Stimulated activated naive CD4-positive, alpha-beta T cell treated with Interleukin-2 at 50 U/mL for 16 hours (primary cell): ENCODE results near the gene XRCC1.
"Not testable (repeated sequence)": the region's sequence is repeated elsewhere in the genome, so short reads cannot be mapped to it uniquely, and the experiment has no call there.

Experiments used
- DNase-seq: peaks from one replicate; lab custom pipeline; 2025; lab: John Stamatoyannopoulos, UW

The XRCC1 gene

DNA sequence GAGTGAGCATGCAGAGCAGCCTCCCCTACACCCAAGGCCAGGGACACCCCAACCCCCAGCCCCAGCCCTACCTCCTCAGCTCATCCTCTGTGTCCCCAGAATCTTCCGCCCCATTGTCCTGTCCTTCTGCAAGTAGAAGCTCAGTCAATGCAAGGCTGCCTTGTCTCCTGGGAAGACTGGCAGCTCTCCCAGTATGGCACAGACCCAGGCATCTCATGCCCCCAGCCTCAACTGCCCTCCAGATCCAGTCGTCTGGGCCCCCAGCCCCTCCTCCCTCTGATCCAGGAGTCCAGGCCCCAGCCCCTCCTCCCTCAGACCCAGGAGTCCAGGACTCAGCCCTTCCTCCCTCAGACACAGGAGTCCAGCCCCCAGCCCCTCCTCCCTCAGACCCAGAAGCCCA lies 29.3 kb downstream of the XRCC1 start:
- no peak for DNase-seq

GRCh38 chr19:43545276-43545675 lies 30.1 kb downstream of the XRCC1 start:
- DNase-seq: no peak

DNA sequence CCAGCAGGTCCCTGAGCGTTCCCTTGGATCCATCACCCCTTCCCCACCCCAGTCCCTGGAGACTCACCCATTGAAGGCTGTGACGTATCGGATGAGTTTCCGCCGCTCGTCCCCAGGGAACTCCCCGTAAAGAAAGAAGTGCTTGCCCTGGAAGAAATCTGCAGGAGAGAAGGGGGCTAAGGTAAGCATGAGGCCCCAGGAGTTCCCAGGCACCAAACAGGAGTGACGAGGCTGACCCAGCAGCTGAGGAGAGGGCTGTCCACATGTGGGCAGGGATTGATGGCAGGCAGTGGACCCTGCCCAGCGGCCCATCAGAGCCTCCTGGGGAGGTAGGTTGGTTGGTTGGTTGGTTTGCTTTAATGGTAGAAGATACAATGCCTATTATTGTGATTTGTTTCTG lies 31.2 kb downstream of the XRCC1 start:
- no peak for DNase-seq

DNA sequence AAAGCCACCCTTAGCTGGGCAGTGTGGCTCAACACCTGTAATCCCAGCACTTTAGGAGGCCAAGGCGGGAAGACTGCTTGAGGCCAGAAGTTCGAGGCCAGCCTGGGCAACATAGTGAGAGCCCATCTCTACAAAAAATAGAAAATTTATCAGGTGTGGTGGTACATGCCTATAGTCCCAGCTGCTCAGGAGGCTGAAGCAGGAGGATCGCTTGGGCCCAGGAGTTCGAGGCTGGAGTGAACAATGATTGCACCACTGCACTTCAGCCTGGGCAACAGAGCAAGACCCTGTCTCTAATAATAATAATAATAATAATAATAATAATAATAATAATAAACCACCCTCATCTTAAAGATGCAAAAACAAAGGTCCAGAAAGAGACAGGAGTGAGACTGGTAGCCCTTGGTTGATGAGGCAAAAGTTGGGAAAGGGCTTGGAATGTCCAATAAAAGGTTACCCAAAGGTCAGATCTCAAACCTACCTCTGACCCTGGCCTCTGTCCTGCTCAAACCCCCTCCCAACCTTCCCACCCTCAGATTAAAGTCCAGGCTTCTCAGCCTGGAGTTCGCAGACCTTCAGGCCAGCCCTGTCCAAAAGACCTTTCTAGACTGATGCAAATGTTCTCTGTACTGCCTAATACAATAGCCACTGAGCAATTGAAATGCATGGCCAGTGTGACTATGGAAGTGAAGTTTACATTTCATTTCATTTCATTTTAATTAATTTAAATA lies 33.2 kb downstream of the XRCC1 start:
- DNase-seq: no peak

DNA sequence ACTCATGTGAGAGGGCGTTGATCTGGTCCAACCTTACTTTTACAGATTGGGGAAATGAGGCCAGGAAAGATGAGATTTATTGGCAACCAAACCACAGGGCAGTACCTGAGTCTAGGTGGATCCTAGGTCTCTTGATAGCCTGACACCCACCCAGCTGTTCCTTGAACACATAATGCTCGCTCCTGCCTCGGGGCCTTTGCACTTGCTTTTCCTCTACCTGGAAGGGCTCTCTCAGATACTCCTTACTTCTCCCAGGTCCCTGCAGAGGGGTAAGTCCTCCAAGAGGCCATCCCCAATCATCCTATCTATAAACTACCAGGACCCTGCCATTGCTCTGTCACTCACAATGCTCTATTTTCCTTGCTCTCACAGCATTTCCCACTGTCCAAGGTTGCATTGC lies 34.9 kb downstream of the XRCC1 start:
- no peak for DNase-seq

DNA sequence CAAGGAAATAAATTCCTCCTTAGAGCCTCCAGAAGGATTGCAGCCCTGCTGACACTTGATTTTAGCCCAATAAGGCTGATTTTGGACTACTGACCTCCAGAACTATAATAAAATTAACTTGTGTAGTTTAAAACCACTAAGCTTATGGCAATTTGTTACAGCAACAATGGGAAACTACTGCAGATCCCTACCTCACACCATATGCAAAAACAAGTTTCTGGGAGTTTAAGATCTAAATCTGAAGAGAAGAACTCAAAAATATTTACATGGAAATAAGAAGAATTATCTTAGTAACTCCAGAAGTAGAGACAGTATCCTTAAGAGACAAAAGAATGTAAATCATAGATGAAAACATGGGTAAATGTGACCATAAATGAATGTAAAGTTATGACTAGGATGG lies 36.4 kb downstream of the XRCC1 start:
- DNase-seq: no peak

- peak; percentile 4 for DNase-seq
Observed at GRCh38 chr19:43534816-43535761, 40.2 kb downstream of the XRCC1 start.

- no peak for DNase-seq
Observed at GRCh38 chr19:43534305-43534815, 41.0 kb downstream of the XRCC1 start.

DNA sequence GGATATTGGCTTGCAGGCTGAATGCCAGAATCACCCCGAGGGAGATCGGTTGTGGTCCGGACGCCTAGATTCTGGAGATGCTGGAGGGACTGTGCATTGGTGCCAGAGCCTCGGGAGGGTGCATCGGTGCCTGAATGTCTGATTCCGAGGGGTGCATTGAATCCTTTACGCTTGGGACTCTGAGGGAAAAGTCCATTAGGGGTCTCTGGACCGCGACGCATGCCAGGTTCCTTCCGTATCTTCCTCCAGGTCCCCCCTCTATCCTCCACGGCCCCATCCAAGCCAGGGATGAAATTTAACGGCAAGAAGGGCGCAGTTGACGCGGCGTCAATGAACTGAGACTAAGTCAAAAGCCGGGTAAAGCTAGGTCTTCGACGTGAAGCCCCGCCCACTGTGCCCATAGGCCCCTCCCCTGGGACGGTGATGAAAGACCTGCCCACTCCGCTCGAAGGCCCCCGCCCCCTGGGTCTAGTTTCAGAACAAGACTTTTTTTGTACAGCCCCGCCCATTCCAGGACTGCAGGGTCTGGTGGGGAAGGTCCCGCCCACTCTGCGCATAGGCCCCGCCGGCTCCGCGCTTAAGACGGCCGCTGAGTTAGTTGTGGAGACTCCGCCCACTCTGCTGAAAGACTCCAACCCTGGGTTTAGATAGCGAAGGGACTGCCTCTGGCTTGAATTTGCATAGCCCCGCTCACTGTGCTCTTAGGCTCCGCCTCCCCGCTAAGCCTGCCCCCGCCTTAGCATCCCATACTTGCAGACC lies 41.6 kb downstream of the XRCC1 start:
- DNase-seq: peak; percentile 92

DNA sequence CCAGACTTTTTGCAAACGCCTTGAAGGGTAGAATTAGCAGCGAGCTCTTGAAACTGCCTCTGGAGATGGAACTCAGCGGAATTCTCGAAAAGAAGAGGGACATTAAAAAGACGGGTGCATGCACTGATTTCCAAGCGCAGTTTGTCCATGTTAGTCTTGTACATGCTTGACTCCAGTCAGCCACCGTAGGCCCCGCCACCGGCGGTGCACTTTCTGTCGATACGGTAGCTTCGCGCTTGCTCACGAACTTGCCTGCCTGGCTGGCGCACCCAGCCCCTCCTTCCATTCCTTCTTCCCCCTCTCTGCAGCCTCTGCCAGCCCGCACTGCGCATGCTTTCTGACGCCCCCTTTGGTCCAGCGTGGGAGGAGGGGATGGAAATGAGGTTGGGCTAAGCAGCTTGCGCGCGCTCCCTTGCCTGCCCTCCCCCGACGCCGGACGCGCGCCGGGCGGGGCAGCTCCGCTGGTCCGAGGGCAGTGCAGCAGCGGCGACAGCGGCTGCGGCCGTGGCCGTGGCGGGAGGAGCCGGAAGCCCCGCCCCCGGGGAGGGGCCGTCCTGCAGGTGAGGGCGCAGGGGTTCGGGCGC lies 42.3 kb downstream of the XRCC1 start, which contains the start of gene ZNF575:
Gene ZNF575 (plus strand): TSS at position 227 of the 584 bp plus-strand sequence. CDS start 1,235 bp downstream, outside the sequence.
- peak; percentile 87 for DNase-seq

GRCh38 chr19:43532571-43532961 lies 42.8 kb downstream of the XRCC1 start:
- peak; percentile 64 for DNase-seq

GRCh38 chr19:43527860-43528622 lies 47.3 kb downstream of the XRCC1 start:
- DNase-seq: no peak

DNA sequence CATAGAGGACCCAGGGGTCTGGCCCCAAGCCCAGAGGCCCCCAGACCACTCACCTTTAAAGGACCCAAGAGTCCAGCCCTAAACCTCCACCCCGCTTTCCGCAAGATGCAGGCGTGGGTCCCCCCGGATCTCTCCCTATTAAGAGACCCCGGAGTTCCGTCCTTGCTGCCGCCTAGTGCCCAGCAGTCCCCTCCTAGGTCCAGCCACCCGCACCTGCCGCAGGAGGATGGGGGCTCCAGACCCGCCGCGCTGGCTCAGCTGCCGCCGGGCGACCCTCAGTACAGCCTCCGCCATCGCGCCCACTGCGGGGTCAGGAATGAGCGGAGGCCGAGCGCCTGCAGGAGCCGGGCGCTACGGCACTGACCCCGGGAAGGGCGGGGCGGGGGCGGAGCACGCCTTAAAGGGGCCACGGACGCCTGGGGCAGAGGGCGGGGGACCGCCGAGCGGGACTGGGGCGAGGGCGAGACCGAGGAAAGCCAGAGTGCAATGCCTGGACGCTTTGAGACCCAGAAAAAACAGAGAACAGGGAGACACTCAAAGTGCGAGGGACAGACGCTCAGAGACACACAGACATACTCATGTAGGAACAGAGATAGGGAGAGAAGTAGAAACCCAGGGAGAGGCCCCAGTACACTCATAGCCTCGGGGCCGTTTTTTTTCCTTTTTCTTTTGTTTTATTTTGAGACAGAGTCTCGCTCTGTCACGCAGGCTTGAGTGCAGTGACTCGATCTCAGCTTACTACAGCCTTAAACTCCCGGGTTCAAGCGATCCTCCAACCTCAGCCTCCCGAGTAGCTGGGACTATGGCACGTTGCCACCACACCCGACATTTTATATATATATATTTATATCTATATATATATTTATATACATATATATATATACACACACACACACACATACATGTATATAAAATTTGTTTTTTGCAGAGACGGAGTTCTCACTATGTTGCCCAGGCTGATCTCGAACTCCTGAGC lies 48.2 kb downstream of the XRCC1 start, which contains the start of gene ETHE1:
Gene ETHE1 (minus strand): TSS at position 318 of the 976 bp plus-strand sequence. CDS start 24 bp downstream, at position 294.
- DNase-seq: peak; percentile 71

GRCh38 chr19:43525836-43526771 lies 49.2 kb downstream of the XRCC1 start:
- DNase-seq: peak; percentile 10

DNA sequence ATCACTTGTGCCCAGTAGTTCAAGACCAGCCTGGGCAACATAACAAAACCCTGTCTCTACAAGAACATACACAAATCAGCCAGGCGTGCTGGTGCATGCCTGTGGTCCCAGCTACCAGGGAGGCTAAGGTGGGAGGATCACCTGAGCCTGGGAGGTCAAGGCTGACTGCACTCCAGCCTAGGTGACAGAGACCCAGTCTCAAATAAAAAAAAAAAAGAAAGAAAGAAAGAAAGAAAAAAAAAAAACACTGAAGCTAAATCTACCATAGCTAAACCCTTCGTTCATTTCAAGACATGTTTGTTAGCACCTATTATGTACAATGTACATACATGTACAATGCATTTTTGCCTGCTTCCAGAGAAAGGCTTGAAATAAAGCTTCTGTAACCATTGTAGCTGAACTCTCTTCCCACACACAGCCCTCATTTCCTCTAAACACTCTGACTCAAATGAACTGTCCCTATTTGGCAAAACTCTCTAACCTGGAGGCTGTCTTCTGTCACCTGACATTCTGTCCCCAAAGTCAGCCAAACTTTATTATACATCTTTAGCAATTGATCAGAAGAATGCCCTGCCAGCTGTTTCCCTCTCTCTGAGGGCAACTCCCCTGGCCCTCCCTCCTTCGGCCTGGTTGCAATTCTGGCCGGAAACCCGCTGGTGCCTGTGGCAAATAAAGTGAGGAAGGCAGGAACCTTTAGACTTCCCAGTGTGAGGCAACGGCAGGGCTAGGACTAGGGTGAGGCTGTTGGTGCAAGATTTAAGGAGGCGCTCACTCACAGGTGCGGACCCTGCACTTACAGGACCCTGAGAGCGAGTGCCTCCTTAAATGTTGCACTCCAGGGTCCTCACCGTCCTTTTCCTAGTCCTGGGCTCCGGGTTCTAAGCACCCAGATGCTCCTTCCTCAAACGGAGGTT lies 50.1 kb downstream of the XRCC1 start:
- DNase-seq: peak; percentile 17

- DNase-seq: not testable (repeated sequence)
Observed at GRCh38 chr19:43523696-43524095, 51.6 kb downstream of the XRCC1 start.

DNA sequence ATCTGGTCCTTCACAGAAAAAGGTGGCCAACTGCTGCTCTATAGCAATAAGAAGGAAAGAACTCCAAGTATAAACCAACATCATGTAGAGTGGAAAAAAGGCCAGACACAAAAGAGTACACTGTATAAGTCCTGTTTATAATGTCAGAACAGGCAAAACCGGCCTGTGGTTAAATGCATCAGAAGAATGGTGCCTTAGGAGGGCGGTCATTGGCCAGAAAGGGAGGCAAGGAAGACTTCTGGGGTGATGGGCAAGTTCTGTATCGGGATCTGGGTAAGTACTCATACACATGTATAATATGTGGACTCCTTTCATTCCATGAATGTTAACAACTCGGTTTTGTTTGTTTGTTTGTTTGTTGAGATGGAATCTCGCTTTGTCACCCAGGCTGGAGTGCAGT lies 52.4 kb downstream of the XRCC1 start:
- DNase-seq: no peak
